Measurements from ENCODE around the gene LRRTM2.

LRRTM2 gene

GRCh38 chr5:138833080-138833479 lies 42.1 kb downstream of the LRRTM2 start:
- no peak for DNase-seq (ENCODE audit: extremely low spot score)
- no peak for TF ChIP-seq CTBP1 (IDR thresholded peaks at IDR 0.05; ENCODE audit: borderline replicate concordance)
- no peak for TF ChIP-seq FOXK2 (IDR thresholded peaks at IDR 0.05)
- ChIA-PET POLR2A (no interaction called here), CTCF (interaction anchor here (1.6 kb wide), 1 partner anchor 11 kb away, joined by 3 read pairs; no protein-coding TSS in a partner anchor)

GRCh38 chr5:138832218-138832617 lies 42.9 kb downstream of the LRRTM2 start:
- TF ChIP-seq ZNF384 (IDR thresholded peaks at IDR 0.05) (no peak), LEF1 (IDR thresholded peaks at IDR 0.05; ENCODE audit: borderline replicate concordance) (no peak), FOXA1 (IDR thresholded peaks at IDR 0.05) (no peak), BHLHE40 (IDR thresholded peaks at IDR 0.05; ENCODE audit: borderline replicate concordance) (no peak), FOXK2 (IDR thresholded peaks at IDR 0.05) (no peak), CTBP1 (IDR thresholded peaks at IDR 0.05; ENCODE audit: borderline replicate concordance) (no peak)
- POLR2A ChIA-PET, result no interaction called here
- DNase-seq (ENCODE audit: extremely low spot score), result no peak
- CTCF ChIA-PET, result interaction anchor here (0.6 kb wide), 1 partner anchor 458 kb away, joined by 3 read pairs; no protein-coding TSS in a partner anchor

DNA sequence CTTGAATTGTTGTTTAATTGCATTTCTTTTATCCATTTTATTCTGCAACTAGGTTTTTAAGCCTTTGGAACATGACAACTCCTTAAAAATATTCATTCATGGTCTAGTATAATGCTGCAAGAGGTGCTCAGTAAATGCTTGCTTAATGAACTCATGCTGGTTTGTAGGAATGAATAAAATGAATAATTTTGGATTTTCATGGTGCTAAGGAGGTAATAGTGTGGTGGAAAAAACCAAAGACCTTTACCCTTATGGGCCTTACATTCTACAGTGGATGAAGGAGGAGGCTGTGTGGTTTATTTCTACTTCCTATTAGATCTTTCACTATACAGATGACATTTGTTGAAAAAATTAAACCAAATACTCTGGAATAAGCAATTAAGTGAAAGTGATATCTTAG lies 43.4 kb downstream of the LRRTM2 start:
- ChIA-PET CTCF (interaction anchor here (0.6 kb wide), 1 partner anchor 457 kb away, joined by 3 read pairs; no protein-coding TSS in a partner anchor), POLR2A (no interaction called here)

DNA sequence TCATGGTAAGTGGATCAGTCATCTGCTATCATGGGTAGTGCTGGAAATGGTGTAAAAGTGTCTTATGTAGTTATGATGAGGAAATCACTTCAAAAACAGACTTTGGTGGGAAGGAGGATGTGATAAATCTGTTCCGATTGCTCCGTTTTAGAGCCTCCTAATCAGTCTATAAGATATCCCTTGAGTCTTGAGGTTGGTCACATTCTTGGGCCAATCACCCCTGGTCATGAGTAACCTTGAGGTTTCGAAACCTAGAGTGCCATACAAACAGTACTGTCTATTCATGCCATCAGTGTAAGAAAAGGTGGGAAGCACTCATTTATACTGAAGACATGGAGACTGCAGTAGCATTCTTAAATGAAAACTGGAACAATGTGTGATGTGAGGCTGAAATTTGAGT lies 45.8 kb downstream of the LRRTM2 start:
- CTCF ChIA-PET, result interaction anchor here (0.7 kb wide), 2 partner anchors 11 to 24 kb away, joined by 3 to 5 read pairs; no protein-coding TSS in a partner anchor
- DNase-seq (ENCODE audit: extremely low spot score), result no peak
- TF ChIP-seq SP1 (IDR thresholded peaks at IDR 0.05), result no peak
- TF ChIP-seq PKNOX1 (IDR thresholded peaks at IDR 0.05), result no peak
- no peak for TF ChIP-seq SUZ12 (IDR thresholded peaks at IDR 0.05)
- TF ChIP-seq FOXK2 (IDR thresholded peaks at IDR 0.05), result no peak
- TF ChIP-seq L3MBTL2 (conservative IDR thresholded peaks at IDR 0.05), result no peak
- TF ChIP-seq HDGF (IDR thresholded peaks at IDR 0.05; ENCODE audit: borderline replicate concordance), result no peak
- no peak for TF ChIP-seq ZNF384 (IDR thresholded peaks at IDR 0.05)
- no peak for TF ChIP-seq ELF4 (IDR thresholded peaks at IDR 0.05)
- TF ChIP-seq BHLHE40 (IDR thresholded peaks at IDR 0.05; ENCODE audit: borderline replicate concordance), result no peak
- no peak for TF ChIP-seq CTBP1 (IDR thresholded peaks at IDR 0.05; ENCODE audit: borderline replicate concordance)
- TF ChIP-seq TARDBP (IDR thresholded peaks at IDR 0.05), result no peak
- no peak for TF ChIP-seq FOXM1 (IDR thresholded peaks at IDR 0.05; ENCODE audit: borderline replicate concordance)
- TF ChIP-seq NFRKB (IDR thresholded peaks at IDR 0.05), result no peak
- TF ChIP-seq LEF1 (IDR thresholded peaks at IDR 0.05; ENCODE audit: borderline replicate concordance), result no peak
- TF ChIP-seq FOXA1 (IDR thresholded peaks at IDR 0.05), result no peak
- POLR2A ChIA-PET, result no interaction called here

More for the DNA sequence above, 43.4 kb downstream of the LRRTM2 start:
- DNase-seq (ENCODE audit: extremely low spot score), result no peak
- TF ChIP-seq PKNOX1 (IDR thresholded peaks at IDR 0.05) (no peak), FOXK2 (IDR thresholded peaks at IDR 0.05) (no peak), CTBP1 (IDR thresholded peaks at IDR 0.05; ENCODE audit: borderline replicate concordance) (no peak), ELF4 (IDR thresholded peaks at IDR 0.05) (no peak), FOXM1 (IDR thresholded peaks at IDR 0.05; ENCODE audit: borderline replicate concordance) (no peak), ZNF384 (IDR thresholded peaks at IDR 0.05) (no peak), TARDBP (IDR thresholded peaks at IDR 0.05) (no peak), NFRKB (IDR thresholded peaks at IDR 0.05) (no peak), SUZ12 (IDR thresholded peaks at IDR 0.05) (no peak), FOXA1 (IDR thresholded peaks at IDR 0.05) (no peak), L3MBTL2 (conservative IDR thresholded peaks at IDR 0.05) (no peak), ARNT (IDR thresholded peaks at IDR 0.05) (no peak), SP1 (IDR thresholded peaks at IDR 0.05) (no peak), HDGF (IDR thresholded peaks at IDR 0.05; ENCODE audit: borderline replicate concordance) (no peak), LEF1 (IDR thresholded peaks at IDR 0.05; ENCODE audit: borderline replicate concordance) (no peak), BHLHE40 (IDR thresholded peaks at IDR 0.05; ENCODE audit: borderline replicate concordance) (no peak)

DNA sequence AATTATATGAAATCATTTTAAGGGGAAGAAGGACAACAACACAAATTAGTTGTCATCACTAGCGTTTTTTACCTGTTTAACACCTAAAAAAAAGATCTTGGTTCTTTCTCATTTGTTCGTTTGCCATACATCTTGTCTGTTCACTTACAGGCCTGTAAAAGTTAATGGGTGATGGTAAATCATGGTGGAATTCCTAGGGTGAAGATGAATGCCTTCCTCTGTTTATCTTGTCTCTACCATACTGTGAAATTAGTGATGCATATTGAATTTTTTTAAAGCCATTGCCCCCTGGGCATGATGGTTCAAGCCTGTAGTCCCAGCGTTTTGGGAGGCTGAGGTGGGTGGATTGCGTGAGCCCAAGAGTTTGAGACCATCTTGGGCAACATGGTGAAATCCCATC lies 46.6 kb downstream of the LRRTM2 start:
- TF ChIP-seq LEF1 (IDR thresholded peaks at IDR 0.05; ENCODE audit: borderline replicate concordance) (no peak), BHLHE40 (IDR thresholded peaks at IDR 0.05; ENCODE audit: borderline replicate concordance) (no peak), HDGF (IDR thresholded peaks at IDR 0.05; ENCODE audit: borderline replicate concordance) (no peak), ZNF384 (IDR thresholded peaks at IDR 0.05) (no peak), TARDBP (IDR thresholded peaks at IDR 0.05) (no peak)
- ChIA-PET POLR2A (no interaction called here), CTCF (no interaction called here)
- DNase-seq (ENCODE audit: extremely low spot score), result no peak

DNA sequence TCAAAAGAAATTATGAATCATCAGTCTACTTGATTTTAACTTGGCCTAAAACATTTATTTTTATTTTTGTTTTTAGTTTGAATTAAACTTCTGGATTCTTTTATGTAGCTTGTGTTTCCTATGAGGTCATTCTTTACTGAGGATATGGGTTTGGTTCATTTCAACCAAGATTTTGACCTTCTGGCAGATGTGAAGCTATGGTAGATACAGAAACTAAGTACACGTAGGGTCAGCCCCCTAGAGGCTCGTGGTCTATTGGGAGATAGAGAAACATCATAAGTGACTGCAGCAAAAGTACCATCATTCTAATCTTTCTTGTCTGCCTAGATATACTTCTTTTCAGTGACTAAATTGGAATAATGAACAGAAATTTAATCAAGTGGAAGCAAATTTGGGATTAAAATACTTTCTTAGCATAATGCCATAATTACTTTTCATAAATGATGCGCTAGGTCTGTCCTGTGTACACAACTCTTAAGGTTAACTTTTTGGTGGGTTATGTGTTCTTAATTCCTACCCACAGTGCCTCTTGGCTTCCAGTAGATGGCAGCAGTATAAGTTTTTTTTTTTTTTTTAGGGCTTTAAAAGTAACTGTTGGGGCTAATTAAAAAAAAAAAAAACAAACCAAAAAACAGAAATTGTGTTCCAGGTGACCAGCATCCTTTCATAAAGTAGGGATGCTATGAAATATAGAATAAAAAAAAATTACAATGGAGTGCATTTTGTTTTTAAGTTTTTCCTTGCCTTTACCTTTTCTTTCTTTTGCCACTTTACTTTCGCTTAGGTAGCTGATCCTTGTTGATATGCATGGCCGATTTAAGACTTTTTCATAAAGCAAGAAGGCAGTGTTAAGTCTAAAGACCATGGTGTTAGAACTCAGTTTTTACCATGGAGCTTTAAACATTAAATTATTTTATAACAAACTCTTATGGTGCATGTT lies 49.9 kb downstream of the LRRTM2 start:
- peak; percentile 22 for DNase-seq (ENCODE audit: extremely low spot score)
- POLR2A ChIA-PET, result interaction anchor here (0.8 to 0.9 kb wide), 2 partner anchors 13 to 32 kb away, joined by 3 read pairs; no protein-coding TSS in a partner anchor

More for the DNA sequence above, 49.9 kb downstream of the LRRTM2 start:
- TF ChIP-seq L3MBTL2 (conservative IDR thresholded peaks at IDR 0.05) (no peak), BHLHE40 (IDR thresholded peaks at IDR 0.05; ENCODE audit: borderline replicate concordance) (no peak), NFRKB (IDR thresholded peaks at IDR 0.05) (no peak), ZNF384 (IDR thresholded peaks at IDR 0.05) (peak; percentile 90), ELF4 (IDR thresholded peaks at IDR 0.05) (no peak), FOXK2 (IDR thresholded peaks at IDR 0.05) (no peak), ARNT (IDR thresholded peaks at IDR 0.05) (no peak), FOXA1 (IDR thresholded peaks at IDR 0.05) (no peak)
- CTCF ChIA-PET, result interaction anchor here (0.7 to 3.2 kb wide), 12 partner anchors 9 to 474 kb away, joined by 3 to 12 read pairs (median 4); no protein-coding TSS in a partner anchor
